Neural crest cell (in vitro differentiated cells): ENCODE results near the gene WNT5A. TPM values are rescaled to one million over a fixed set of nuclear protein-coding genes. Genes with fewer than 3 reads are reported as not detected.

Experiments
- DNase-seq: peaks from one replicate; pipeline ENCODE4 v3.0.0; 2021; ENCODE audit warnings: low read depth, mixed read lengths, low spot score
- H3K27ac Mint-ChIP-seq: one replicate; pipeline ENCODE4 v1.8.0; 2021; ENCODE audit warnings: mild to moderate bottlenecking, mixed read lengths; ENCODE audit not compliant: unreplicated experiment
- H3K27me3 Mint-ChIP-seq: 2 replicates; pipeline ENCODE4 v1.8.0; 2021; ENCODE audit warnings: low read depth, mild to moderate bottlenecking, mixed read lengths
- H3K36me3 Mint-ChIP-seq: 2 replicates; pipeline ENCODE4 v1.8.0; 2021; ENCODE audit warnings: low read depth, mild to moderate bottlenecking, mixed read lengths
- H3K4me1 Mint-ChIP-seq: 2 replicates; pipeline ENCODE4 v1.8.0; 2021; ENCODE audit warnings: mixed read lengths
- H3K4me3 Mint-ChIP-seq: one replicate; pipeline ENCODE4 v1.8.0; 2021; ENCODE audit warnings: mild to moderate bottlenecking, mixed read lengths
- H3K9me3 Mint-ChIP-seq: 2 replicates; pipeline ENCODE4 v1.8.0; 2021; ENCODE audit warnings: mixed read lengths
- CTCF ChIP-seq: fragments of 200-600 bp; sonication (generic); conservative IDR thresholded peaks from 2 replicates; pipeline ENCODE4 v1.5.0; 2021; ENCODE audit warnings: antibody characterized with exemption, mild to moderate bottlenecking
- total RNA-seq: library from RNA; stranded (reverse); gene quantifications from 2 replicates; pipeline ENCODE4 v1.2.1, GENCODE V29; 2021

The WNT5A gene
- total RNA-seq, 1 donor from 2014 or later: 14.4 TPM

GRCh38 chr3:55436644-55437043, 50.5 kb downstream of the WNT5A start:
- no peaks in the 10 kb centered on the region for H3K4me1 Mint-ChIP-seq

GRCh38 chr3:55435491-55435890, 51.6 kb downstream of the WNT5A start:
- H3K27me3 Mint-ChIP-seq: no peaks in the 10 kb centered on the region
- H3K4me1 Mint-ChIP-seq: no peaks in the 10 kb centered on the region
- H3K27ac Mint-ChIP-seq: no peak overlapping the region
- no peak overlapping the region for H3K4me3 Mint-ChIP-seq
- H3K9me3 Mint-ChIP-seq: no peaks in the 10 kb centered on the region
- no peak for TF ChIP-seq CTCF
- no peak for DNase-seq
- no peaks in the 10 kb centered on the region for H3K36me3 Mint-ChIP-seq

More at GRCh38 chr3:55436644-55437043, 50.5 kb downstream of the WNT5A start:
- Mint-ChIP-seq H3K27me3 (no peaks in the 10 kb centered on the region), H3K4me3 (no peak overlapping the region), H3K9me3 (no peaks in the 10 kb centered on the region), H3K27ac (no peak overlapping the region), H3K36me3 (no peaks in the 10 kb centered on the region)
- no peak for TF ChIP-seq CTCF
- DNase-seq: no peak

GRCh38 chr3:55434789-55435188, 52.3 kb downstream of the WNT5A start:
- DNase-seq: no peak
- no peak overlapping the region for H3K4me3 Mint-ChIP-seq
- TF ChIP-seq CTCF: peak; percentile 57
- H3K27me3 Mint-ChIP-seq: no peaks in the 10 kb centered on the region
- no peaks in the 10 kb centered on the region for H3K9me3 Mint-ChIP-seq
- H3K36me3 Mint-ChIP-seq: no peaks in the 10 kb centered on the region
- H3K4me1 Mint-ChIP-seq: no peaks in the 10 kb centered on the region
- no peak overlapping the region for H3K27ac Mint-ChIP-seq

DNA sequence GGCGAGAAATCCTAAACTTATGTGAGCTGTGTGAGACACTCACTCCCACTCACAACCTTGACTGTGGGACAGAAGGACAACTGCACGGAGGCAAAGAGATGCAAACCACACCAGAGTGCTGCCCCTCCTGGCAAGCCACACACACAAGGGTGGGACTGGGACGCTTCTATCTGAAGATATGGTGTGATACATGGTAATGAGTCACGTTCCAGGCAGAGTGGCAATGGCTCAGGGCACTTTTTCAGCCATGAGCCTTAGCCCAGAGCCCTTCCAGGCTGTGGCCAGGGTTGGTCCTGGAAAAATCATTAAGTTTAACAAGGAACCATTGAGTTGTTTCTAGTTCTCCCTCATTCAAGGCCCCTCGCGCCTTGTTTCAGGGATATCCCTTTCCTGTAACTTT, 56.1 kb downstream of the WNT5A start:
- no peaks in the 10 kb centered on the region for H3K9me3 Mint-ChIP-seq
- H3K36me3 Mint-ChIP-seq: no peaks in the 10 kb centered on the region
- no peaks in the 10 kb centered on the region for H3K27me3 Mint-ChIP-seq
- no peak overlapping the region for H3K27ac Mint-ChIP-seq
- no peak overlapping the region for H3K4me3 Mint-ChIP-seq
- H3K4me1 Mint-ChIP-seq: no peaks in the 10 kb centered on the region
- TF ChIP-seq CTCF: no peak
- no peak for DNase-seq

GRCh38 chr3:55427739-55428138, 59.4 kb downstream of the WNT5A start:
- DNase-seq: no peak
- Mint-ChIP-seq H3K4me3 (no peak overlapping the region), H3K4me1 (no peaks in the 10 kb centered on the region), H3K9me3 (no peaks in the 10 kb centered on the region), H3K36me3 (no peaks in the 10 kb centered on the region), H3K27me3 (no peaks in the 10 kb centered on the region), H3K27ac (no peak overlapping the region)
- TF ChIP-seq CTCF: no peak

DNA sequence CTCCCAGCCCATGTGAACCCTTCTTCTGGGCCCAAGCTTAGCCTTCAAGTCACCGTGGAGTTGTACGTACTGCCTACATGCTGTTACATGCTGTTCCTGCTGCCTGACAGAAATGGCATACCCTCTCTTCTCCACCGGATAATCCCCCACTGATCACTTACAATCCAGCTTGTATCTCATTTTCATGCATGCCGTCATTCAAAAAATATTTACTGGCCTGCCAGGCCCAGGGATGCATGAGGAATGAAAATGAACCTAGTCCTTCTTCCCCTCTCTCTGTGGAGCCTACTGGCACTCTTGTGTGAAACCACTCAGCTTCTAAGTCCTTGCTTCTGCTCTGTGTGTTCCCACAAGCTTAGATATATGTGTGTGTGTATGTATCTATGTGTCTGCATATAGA, 60.6 kb downstream of the WNT5A start:
- H3K36me3 Mint-ChIP-seq: no peaks in the 10 kb centered on the region
- no peak for DNase-seq
- H3K4me3 Mint-ChIP-seq: no peak overlapping the region
- no peak for TF ChIP-seq CTCF
- H3K4me1 Mint-ChIP-seq: no peaks in the 10 kb centered on the region
- H3K9me3 Mint-ChIP-seq: peaks cover 3% of the 10 kb centered on the region
- no peaks in the 10 kb centered on the region for H3K27me3 Mint-ChIP-seq
- H3K27ac Mint-ChIP-seq: no peak overlapping the region
